GM15510 (cell line): ENCODE results near the gene HGFAC.

Experiments used
- POLR2A ChIP-seq: IDR thresholded peaks from 3 replicates; pipeline ENCODE4 v1.6.1; 2011; ENCODE audit warnings: borderline replicate concordance; ENCODE audit not compliant: insufficient read length; ENCODE audit errors: extremely low read depth

The HGFAC gene

DNA sequence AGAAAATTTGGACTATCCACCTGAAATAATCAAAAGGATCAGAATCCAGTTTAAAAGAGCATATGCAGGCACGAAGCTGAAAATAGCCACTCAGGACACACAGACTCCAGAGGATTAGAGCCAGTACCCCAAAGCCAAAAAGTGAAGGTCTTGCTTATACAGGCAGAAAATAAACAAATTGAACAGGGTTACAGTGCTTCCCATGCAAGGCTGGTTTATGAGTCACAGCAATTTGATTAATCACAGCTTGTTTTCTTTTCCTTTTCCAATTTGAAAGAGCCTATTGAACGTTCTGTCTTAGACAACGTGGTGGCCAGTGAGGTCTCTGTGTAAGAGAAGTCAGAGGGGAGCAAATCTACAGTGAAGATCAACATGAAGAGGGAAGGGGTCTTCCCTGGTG lies 10.2 kb downstream of the HGFAC start:
- TF ChIP-seq POLR2A: no peak

- no peak for TF ChIP-seq POLR2A
Observed at GRCh38 chr4:3452376-3452775, 10.6 kb downstream of the HGFAC start.

GRCh38 chr4:3458371-3458770 lies 16.6 kb downstream of the HGFAC start:
- no peak for TF ChIP-seq POLR2A

DNA sequence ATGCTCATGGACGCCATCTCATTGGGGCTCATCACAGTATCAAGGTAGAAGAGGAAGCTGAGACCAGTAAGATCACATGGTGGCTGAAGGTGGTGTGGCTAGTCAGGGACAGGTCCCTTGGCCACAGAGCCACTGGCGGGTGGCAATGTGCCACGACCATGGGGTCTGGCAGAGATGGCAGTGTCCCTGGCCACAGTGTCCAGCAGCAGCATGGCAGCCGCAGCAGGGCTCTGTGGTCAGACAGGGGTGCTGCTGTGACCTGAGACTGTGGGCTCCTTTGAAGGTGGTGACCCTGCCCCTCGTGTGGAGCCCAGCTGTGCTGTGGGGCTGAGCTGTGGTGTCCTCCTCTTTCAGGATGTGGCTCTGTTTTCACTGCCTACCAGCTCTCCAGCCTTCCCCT lies 19.2 kb downstream of the HGFAC start:
- no peak for TF ChIP-seq POLR2A

DNA sequence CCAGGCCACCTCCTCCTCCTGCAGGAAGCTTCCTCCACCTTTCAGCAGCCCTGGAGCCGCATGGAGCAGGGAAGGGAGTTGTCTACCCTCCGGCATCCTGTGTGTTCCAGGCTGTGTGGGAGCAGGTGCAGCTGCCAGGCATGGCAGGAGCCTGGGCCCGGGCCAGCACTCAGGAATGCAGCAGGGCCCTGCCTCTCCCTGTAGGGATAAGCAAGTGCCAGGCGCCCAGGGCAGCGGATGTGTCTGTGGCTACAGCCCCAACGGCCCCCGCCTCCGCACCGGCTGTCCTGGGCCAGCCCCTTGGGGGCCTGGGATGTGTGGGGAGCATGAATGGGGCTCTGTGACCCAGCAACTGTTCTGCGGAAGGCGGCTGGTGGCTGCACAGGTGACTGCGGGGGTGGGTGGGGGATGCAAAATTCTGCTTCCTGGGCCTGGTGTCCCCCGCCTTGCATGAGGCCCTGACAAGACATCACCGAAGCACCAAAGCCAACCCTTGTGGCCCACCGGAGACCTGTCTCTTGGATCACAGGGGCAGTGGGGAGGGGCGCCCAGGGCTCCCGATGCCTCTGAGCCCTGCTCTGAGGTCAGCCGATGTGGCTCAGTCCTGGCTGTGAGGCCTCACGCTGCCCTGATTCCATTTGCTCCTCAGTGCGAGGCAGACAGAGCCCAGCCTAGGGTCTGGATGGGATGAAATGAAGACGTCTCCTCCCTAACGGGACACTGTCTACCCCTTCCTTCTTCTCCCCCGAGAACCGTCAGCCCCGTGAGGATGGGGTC lies 19.9 kb downstream of the HGFAC start:
- TF ChIP-seq POLR2A: no peak

DNA sequence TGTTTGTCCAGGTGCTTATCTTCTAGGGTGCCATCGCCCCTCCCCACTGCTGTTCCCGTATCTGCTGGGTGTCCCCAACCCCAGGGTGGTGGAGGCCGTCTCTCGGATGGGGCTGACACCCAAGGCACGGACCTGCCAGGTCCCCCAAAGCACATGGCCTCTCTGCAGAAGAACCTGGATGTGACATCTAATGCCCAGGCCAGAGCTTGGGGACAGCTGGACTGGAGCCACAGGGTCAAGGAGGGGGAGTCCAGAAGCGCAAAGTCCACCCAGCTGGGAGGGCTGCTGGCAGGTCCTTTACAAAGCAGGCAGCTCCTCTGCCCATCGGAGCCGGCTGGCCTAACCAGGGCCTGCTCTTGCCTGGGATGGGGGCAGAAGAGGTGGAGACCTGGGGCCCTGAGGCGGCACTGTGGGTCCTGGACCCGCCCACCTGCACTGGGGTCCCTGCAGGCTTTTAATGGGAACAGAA lies 20.6 kb downstream of the HGFAC start:
- no peak for TF ChIP-seq POLR2A

DNA sequence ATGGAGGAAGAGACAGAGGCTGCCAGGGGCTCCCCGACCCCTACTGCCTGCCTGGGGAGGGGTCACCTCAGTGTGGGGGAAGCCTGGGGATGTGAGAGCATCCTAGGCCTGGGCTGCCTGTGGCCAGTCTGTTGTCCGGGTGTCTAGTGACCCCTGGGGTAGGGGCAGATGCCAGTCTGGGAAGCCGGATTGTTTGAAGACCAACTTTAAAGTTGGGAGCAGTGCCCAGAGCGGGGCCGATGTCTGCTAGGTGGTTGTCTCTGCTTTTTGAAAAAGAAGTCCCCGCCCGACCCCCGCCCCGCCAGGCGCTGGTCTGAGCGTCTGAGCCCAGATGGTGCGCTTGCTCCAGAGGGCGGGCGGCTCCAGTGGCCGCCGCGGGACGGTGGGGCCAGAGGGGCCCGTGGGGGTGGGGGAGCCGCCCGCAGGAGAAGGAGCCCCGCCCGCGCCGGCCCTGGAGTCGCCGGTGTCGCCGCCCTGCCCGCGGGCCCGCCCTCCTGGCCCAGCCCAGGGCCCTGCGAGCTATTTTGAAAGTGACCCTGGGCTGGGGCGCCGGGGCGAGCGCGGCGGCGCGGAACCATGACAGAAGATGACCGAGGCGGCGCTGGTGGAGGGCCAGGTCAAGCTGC lies 21.1 kb downstream of the HGFAC start, which contains the start of gene DOK7:
DOK7 (plus strand) TSS at position 517 of the 626 bp plus-strand sequence; CDS start at position 587, 70 bp downstream.
- TF ChIP-seq POLR2A: no peak

DNA sequence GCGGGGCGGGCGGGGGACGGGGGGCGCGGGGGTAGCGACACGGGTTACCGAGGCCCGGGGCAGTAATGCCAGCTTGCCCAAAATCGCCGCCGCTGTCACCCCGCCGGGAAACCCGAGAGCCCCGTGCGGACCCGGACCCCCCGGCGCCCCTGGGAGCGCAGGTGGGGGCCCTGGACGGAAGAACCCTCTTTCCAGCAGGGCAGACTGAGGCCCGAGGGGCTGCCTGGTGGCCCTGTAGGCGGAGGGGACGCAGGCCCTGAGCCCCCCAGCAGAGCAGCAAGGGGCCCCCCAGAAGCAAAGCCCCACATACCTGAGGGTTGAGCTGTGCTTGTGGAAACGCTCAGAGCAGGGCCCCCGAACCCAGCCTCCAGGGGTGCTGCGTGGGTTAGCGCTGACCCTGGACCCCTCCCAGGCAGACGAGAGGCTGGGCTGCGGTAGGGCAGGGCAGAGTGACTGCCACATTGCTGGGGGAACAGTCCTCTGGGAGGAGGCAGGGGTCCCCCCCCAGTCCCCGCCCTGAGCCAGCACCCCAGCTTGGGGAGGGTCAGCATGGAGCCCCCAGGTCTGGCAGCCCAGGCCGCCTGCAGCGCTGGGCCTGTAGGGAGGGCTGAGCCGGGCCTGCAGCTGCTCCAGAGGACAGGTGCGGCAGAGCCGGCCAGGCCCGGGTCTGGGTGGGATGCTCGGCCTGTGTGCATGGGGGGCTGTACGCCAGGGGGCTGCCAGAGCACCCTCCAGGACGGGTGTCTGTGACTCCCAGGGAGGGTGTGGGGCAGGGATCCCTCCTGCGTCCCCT lies 22.0 kb downstream of the HGFAC start:
- TF ChIP-seq POLR2A: no peak

DNA sequence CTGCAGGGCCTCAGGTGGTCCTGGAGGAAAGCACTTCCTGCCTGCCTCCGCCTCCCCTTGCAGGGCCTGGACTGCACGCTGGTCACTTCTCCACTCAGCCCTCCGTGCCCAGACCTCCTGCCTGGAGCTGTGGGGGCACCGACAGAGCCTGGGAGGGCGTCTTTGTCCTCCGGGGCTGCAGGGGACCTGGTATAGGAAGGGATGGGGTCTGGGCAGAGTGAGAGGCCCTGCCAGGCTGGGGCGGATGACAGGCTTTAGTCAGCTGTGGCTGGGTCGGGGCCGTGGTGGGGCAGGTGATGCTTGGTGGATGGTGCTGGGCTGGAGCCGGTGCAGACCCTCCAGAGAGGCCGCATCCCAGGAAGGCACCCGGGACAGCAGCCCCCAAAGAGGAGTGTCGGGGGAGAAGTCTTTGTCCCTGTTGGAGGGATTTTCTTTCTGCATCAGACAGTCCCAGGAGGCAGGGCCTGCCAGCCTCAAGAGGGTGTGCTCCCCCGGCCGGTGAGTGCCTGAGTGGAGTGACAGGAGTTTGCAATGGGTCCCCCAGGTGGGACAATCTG lies 22.7 kb downstream of the HGFAC start:
- no peak for TF ChIP-seq POLR2A

DNA sequence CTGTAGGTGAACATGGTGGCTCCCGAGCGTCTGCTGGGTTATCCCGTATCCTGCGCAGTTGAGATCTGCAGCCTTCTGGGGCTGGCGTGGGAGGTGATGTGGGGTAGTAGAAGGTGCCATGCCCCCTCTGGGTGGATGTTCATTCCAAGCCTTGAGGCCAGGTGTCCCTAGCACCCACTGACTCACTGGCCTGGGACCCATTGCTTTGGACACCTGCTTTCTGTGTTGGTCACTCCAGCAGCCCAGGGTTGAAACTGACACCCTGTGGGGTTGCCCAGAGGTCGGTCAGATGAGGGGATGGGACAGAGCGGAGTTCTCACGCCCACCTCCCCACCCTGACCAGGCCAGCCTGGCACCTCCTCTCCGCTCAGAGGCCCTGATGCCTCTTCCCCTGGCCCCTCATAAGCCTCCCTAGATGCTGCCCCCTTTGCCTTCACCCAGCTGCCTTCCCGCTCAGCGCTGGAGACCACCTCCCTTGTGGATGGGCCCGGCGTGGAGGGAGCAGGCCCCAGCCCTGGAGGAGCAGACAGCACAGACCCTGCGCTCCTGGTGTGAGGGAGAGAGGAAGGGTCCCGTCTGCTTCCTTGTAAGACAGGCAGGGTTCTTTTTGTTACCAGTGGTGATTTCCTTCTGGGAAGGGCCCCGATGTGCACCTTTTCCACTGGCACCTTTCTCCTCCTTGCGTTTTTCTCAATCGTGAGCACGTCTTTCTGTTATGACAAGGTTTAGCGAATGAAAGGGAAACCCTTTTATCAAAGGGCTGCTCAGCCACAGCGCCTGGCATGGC lies 23.3 kb downstream of the HGFAC start:
- no peak for TF ChIP-seq POLR2A

DNA sequence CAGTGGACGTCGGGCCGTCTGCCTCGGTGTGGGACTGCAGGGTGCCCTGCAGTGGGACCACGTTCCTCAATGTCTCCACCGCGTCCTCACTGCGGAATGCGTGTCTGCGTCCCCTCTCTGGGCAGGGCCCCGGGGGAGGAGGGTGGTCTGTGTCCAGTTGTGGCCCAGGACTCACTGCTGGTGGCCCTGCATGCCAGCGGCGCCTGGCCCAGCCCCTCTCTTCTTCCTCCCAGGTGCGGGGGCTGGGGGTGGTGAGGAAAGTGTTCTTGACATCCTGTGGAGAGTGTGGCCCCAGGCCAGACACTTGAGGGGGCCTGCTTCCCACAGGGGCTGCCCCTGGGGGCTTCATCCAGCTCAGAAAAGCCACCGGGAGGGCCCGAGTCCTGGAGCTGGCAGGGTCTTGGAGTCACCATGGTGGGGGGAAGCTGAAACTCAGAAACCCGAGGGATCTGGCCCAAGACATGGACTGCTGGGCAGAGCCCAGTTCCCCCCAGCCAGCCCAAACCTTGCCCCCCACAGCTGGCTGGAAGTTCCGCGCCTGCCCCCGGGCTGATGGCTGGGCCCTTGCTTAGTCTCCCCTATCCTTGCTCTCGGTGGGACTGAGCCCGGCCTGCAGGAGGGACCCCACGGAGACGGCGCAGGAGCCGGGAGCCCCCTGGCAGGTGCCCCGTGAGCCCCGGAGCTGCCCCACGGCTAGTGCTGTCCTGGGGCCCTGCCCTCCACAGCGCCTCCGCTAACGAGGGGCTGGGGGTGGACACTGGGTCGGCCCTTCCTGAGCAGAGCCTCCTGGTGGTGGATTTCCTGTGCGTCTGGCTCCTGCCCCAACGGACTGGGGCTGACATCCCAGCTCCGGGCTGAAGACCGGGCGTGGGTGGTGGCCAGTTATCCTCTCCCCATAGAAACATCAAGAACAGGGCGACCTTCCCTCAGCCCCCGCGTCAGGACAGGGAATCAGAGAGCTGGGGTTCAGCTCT lies 24.2 kb downstream of the HGFAC start:
- TF ChIP-seq POLR2A: no peak

GRCh38 chr4:3466691-3467600 lies 25.2 kb downstream of the HGFAC start:
- TF ChIP-seq POLR2A: no peak
